Right cardiac atrium (tissue), 5 donors: ENCODE data around the gene DNAJC11. TPM values are rescaled to one million over a fixed set of nuclear protein-coding genes. Genes with fewer than 3 reads are reported as not detected.
"Not testable (repeated sequence)": the region's sequence is repeated elsewhere in the genome, so short reads cannot be mapped to it uniquely, and the experiment has no call there.

Experiments
- ATAC-seq, 2 donors: fragments of 200-7000 bp; cut with Tn5 transposase; one replicate each; pipeline versions ENCODE4 v1.8.0 to v1.9.1; 2020; ENCODE audit warnings: moderate library complexity in 2 of 2, mild to moderate bottlenecking in 1 of 2
- DNase-seq, 3 donors: peaks; one replicate each; pipeline ENCODE4 v3.0.0-alpha.2; 2020
- H3K27ac ChIP-seq: one replicate; pipeline ENCODE4 v1.5.1; 2013; ENCODE audit warnings: mild to moderate bottlenecking, low read length, control low read depth, moderate library complexity
- H3K27me3 ChIP-seq: one replicate; pipeline ENCODE4 v1.6.1; 2013; ENCODE audit not compliant: control insufficient read depth, insufficient read depth
- H3K4me1 ChIP-seq: one replicate; pipeline ENCODE4 v1.6.1; 2013; ENCODE audit warnings: low read length; ENCODE audit not compliant: control insufficient read depth, insufficient read depth
- H3K4me3 ChIP-seq: one replicate; pipeline ENCODE4 v1.5.1; 2013; ENCODE audit warnings: low read length, control low read depth
- H3K9me3 ChIP-seq: one replicate; pipeline ENCODE4 v1.6.1; 2013; ENCODE audit warnings: low read length; ENCODE audit not compliant: control insufficient read depth
- WGBS: extraction: QIAGEN DNeasy Blood & Tissue Kit; methylation state at CpG from one replicate; pipeline ENCODE4 v1.1.7; 2013; 5-methylcytosine and 5-hydroxymethylcytosine counted together
- intact Hi-C, 4 donors: fragments of 100-400 bp; cut with DNase I; formaldehyde crosslinking; loops; one replicate each; pipeline versions ENCODE4 v1.11.0 to v1.14.0; 2022 to 2023
- polyA plus RNA-seq: library from polyadenylated mRNA; stranded (reverse); fragments of 200-250 nt; gene quantifications from one replicate; pipeline ENCODE4 v1.2.3, GENCODE V29; 2013
- total RNA-seq, 4 donors: library from RNA; stranded (reverse); fragmentation: NEBNext Ultra II Directional; extraction: Animal tissue kit (Norgen Biotek cat#: 25700); gene quantifications; one replicate each; pipeline ENCODE4 v1.2.1, GENCODE V29; 2021
- donor health status: healthy with polysubstance abuse.
- donor health status: DM: no; HTN: yes; CAD: no.
- donor health status: DM: no; HTN: no; CAD: no.
- donor health status: DM: no; HTN: yes; CAD: no; lungs with severe emphysema.
- donor health status: DM: yes; HTN: yes; CAD: no.

The DNAJC11 gene
- total and polyA plus RNA-seq, 5 donors, result 37.5 to 65.6 (median 55.5) TPM

GRCh38 chr1:6672558-6672957 is 29.1 kb downstream of the DNAJC11 start:
- H3K27ac ChIP-seq, result peak overlapping the region; percentile 30
- DNase-seq (peak in 1 of 3 donors; percentile 54), ATAC-seq (peak; percentile 90 to 91)
- H3K9me3 ChIP-seq, result no peaks in the 10 kb centered on the region
- H3K4me1 ChIP-seq, result no peaks in the 10 kb centered on the region
- 47% methylated on average over 2 of the region's 2 CpGs for whole genome bisulfite sequencing
- no peak overlapping the region for H3K4me3 ChIP-seq
- intact Hi-C loops, result no loop called here
- H3K27me3 ChIP-seq, result no peaks in the 10 kb centered on the region

GRCh38 chr1:6668503-6668902 is 33.1 kb downstream of the DNAJC11 start:
- H3K4me1 ChIP-seq, result no peaks in the 10 kb centered on the region
- intact Hi-C loops, result no loop called here
- H3K27me3 ChIP-seq, result no peaks in the 10 kb centered on the region
- no peak overlapping the region for H3K4me3 ChIP-seq
- WGBS, result 98% methylated on average over 9 of the region's 9 CpGs
- no peaks in the 10 kb centered on the region for H3K9me3 ChIP-seq
- DNase-seq, result no peak
- ATAC-seq, result no peak
- H3K27ac ChIP-seq, result no peak overlapping the region

GRCh38 chr1:6667139-6667538 is 34.5 kb downstream of the DNAJC11 start:
- no peak for DNase-seq
- WGBS, result 81% methylated on average over 6 of the region's 6 CpGs
- intact Hi-C loops, result no loop called here

GRCh38 chr1:6666696-6667095 is 34.9 kb downstream of the DNAJC11 start:
- WGBS, result 58% methylated on average over 5 of the region's 5 CpGs
- ATAC-seq, result peak; percentile 46 to 67

More at GRCh38 chr1:6667139-6667538, 34.5 kb downstream of the DNAJC11 start:
- Histone ChIP-seq H3K27me3 (no peaks in the 10 kb centered on the region), H3K27ac (peak overlapping the region; percentile 60), H3K9me3 (no peaks in the 10 kb centered on the region), H3K4me3 (no peak overlapping the region), H3K4me1 (no peaks in the 10 kb centered on the region)
- ATAC-seq, result peak; percentile 60 to 77

GRCh38 chr1:6662468-6662867 is 39.1 kb downstream of the DNAJC11 start:
- 97% methylated on average over 7 of the region's 7 CpGs for WGBS
- ATAC-seq, intact Hi-C loops, H3K9me3 ChIP-seq, DNase-seq, H3K4me3 ChIP-seq, H3K27ac ChIP-seq, H3K4me1 ChIP-seq, H3K27me3 ChIP-seq: not testable (repeated sequence)

More at GRCh38 chr1:6666696-6667095, 34.9 kb downstream of the DNAJC11 start:
- intact Hi-C loops, result no loop called here
- H3K27me3 ChIP-seq, result no peaks in the 10 kb centered on the region
- no peaks in the 10 kb centered on the region for H3K4me1 ChIP-seq
- DNase-seq, result no peak
- H3K9me3 ChIP-seq, result no peaks in the 10 kb centered on the region
- H3K4me3 ChIP-seq, result no peak overlapping the region
- H3K27ac ChIP-seq, result peak overlapping the region; percentile 60

- intact Hi-C loops, result no loop called here
- WGBS, result 86% methylated on average over 7 of the region's 7 CpGs
- DNase-seq, result no peak
- H3K4me1 ChIP-seq, result peaks cover 3% of the 10 kb centered on the region
- H3K4me3 ChIP-seq, result no peak overlapping the region
- no peak for ATAC-seq
- H3K27ac ChIP-seq, result no peak overlapping the region
- no peaks in the 10 kb centered on the region for H3K27me3 ChIP-seq
- H3K9me3 ChIP-seq, result no peaks in the 10 kb centered on the region
Measured at GRCh38 chr1:6660415-6661049, 41.1 kb downstream of the DNAJC11 start.

GRCh38 chr1:6658359-6659060 is 43.1 kb downstream of the DNAJC11 start:
- DNase-seq (no peak), ATAC-seq (no peak)
- no peak overlapping the region for H3K4me3 ChIP-seq
- H3K27me3 ChIP-seq, result no peaks in the 10 kb centered on the region
- no peaks in the 10 kb centered on the region for H3K9me3 ChIP-seq
- peaks cover 3% of the 10 kb centered on the region for H3K4me1 ChIP-seq
- 88% methylated on average over 5 of the region's 5 CpGs for WGBS
- H3K27ac ChIP-seq, result no peak overlapping the region
- intact Hi-C loops, result no loop called here

GRCh38 chr1:6657138-6657537 is 44.5 kb downstream of the DNAJC11 start:
- peak in 2 of 3 donors; percentile 69 to 78 for DNase-seq
- ATAC-seq, result peak; percentile 65 to 83
- 68% methylated on average over 6 of the region's 6 CpGs for WGBS
- H3K4me3 ChIP-seq, result no peak overlapping the region
- intact Hi-C loops, result no loop called here
- H3K4me1 ChIP-seq, result peaks cover 3% of the 10 kb centered on the region
- no peaks in the 10 kb centered on the region for H3K27me3 ChIP-seq
- H3K9me3 ChIP-seq, result no peaks in the 10 kb centered on the region
- H3K27ac ChIP-seq, result no peak overlapping the region

GRCh38 chr1:6653436-6654290 is 48.0 kb downstream of the DNAJC11 start:
- Histone ChIP-seq H3K27me3 (no peaks in the 10 kb centered on the region), H3K4me1 (no peaks in the 10 kb centered on the region), H3K4me3 (no peak overlapping the region), H3K27ac (no peak overlapping the region), H3K9me3 (no peaks in the 10 kb centered on the region)
- DNase-seq (no peak), ATAC-seq (no peak)
- intact Hi-C loops, result no loop called here
- 89% methylated on average over 23 of the region's 23 CpGs for WGBS

GRCh38 chr1:6652986-6653385 is 48.6 kb downstream of the DNAJC11 start:
- no peak for DNase-seq
- H3K4me1 ChIP-seq, result no peaks in the 10 kb centered on the region
- ATAC-seq, result no peak
- WGBS, result 87% methylated on average over 6 of the region's 6 CpGs
- H3K27ac ChIP-seq, result no peak overlapping the region
- H3K27me3 ChIP-seq, result no peaks in the 10 kb centered on the region
- H3K9me3 ChIP-seq, result no peaks in the 10 kb centered on the region
- intact Hi-C loops, result no loop called here
- no peak overlapping the region for H3K4me3 ChIP-seq

- WGBS, result 92% methylated on average over 17 of the region's 17 CpGs
- intact Hi-C loops, result no loop called here
- no peaks in the 10 kb centered on the region for H3K27me3 ChIP-seq
- H3K27ac ChIP-seq, result no peak overlapping the region
- H3K4me1 ChIP-seq, result no peaks in the 10 kb centered on the region
- ATAC-seq, result no peak
- DNase-seq, result no peak
- H3K4me3 ChIP-seq, result no peak overlapping the region
- no peaks in the 10 kb centered on the region for H3K9me3 ChIP-seq
Measured at GRCh38 chr1:6651909-6652308, 49.7 kb downstream of the DNAJC11 start.
